Small intestine (tissue), 7 donors: ENCODE data around the gene DPP10. TPM values are rescaled to one million over a fixed set of nuclear protein-coding genes. Genes with fewer than 3 reads are reported as not detected.
A peak's percentile ranks its signal among the peaks of the same experiment; 100 is the strongest.

Experiments
- DNase-seq, 2 donors: peaks; one replicate each; pipeline versions ENCODE4 v3.0.0 to v3.0.0-alpha.2; 2013
- FAIRE-seq: peaks from 2 replicates; lab custom pipeline; 2012; peaks lifted over from hg19 to GRCh38; lab: Jason Lieb, UNC
- H3K27ac ChIP-seq, 3 donors: one replicate each; pipeline ENCODE4 v1.5.1; 2013; ENCODE audit warnings: low read length in 2 of 3, mild to moderate bottlenecking in 2 of 3, control low read depth in 1 of 3, inconsistent platforms in 1 of 3, low read depth in 1 of 3, moderate library complexity in 1 of 3
- H3K27me3 ChIP-seq, 3 donors: one replicate each; pipeline ENCODE4 v1.6.1; 2013; ENCODE audit warnings: low read length in 3 of 3, inconsistent platforms in 1 of 3; ENCODE audit not compliant: control insufficient read depth in 3 of 3, insufficient read depth in 3 of 3
- H3K36me3 ChIP-seq, 3 donors: one replicate each; pipeline ENCODE4 v1.6.1; 2013; ENCODE audit warnings: low read length in 3 of 3, inconsistent platforms in 1 of 3, low read depth in 1 of 3, mild to moderate bottlenecking in 1 of 3, moderate library complexity in 1 of 3; ENCODE audit not compliant: control insufficient read depth in 3 of 3, insufficient read depth in 2 of 3
- H3K4me1 ChIP-seq, 3 donors: one replicate each; pipeline ENCODE4 v1.6.1; 2013; ENCODE audit warnings: low read length in 2 of 3, inconsistent platforms in 1 of 3, low read depth in 1 of 3, mild to moderate bottlenecking in 1 of 3, moderate library complexity in 1 of 3; ENCODE audit not compliant: control insufficient read depth in 3 of 3, insufficient read depth in 2 of 3
- H3K4me3 ChIP-seq, 3 donors: one replicate each; pipeline ENCODE4 v1.5.1; 2013; ENCODE audit warnings: low read length in 3 of 3, control low read depth in 1 of 3, inconsistent platforms in 1 of 3, low read depth in 1 of 3, mild to moderate bottlenecking in 1 of 3, moderate library complexity in 1 of 3
- H3K9me3 ChIP-seq, 2 donors: one replicate each; pipeline ENCODE4 v1.6.1; 2013; ENCODE audit warnings: low read depth in 1 of 2, low read length in 1 of 2; ENCODE audit not compliant: control insufficient read depth in 2 of 2, insufficient read depth in 1 of 2
- WGBS, 3 donors: extraction: QIAGEN DNeasy Blood & Tissue Kit; methylation state at CpG; one replicate each; pipeline ENCODE4 v1.1.7; 2013; 5-methylcytosine and 5-hydroxymethylcytosine counted together
- polyA plus RNA-seq, 4 donors: library from polyadenylated mRNA; stranded (reverse) in 3 of 4; unstranded in 1 of 4; fragments of 200-250 nt in 3 of 4; fragments of 120-200 nt in 1 of 4; gene quantifications; one replicate each; pipeline versions ENCODE4 v1.2.1 to v1.2.3, GENCODE V29; 2013
- donor health status: healthy with polysubstance abuse.
- donor health status: control.
- donor health status: control.
- donor health status: Bipolar disorder and iron deficiency.
- donor health status: healthy.

The DPP10 gene
- polyA plus RNA-seq, 4 donors = 0.54 to 23.8 (median 1.7) TPM

DNA sequence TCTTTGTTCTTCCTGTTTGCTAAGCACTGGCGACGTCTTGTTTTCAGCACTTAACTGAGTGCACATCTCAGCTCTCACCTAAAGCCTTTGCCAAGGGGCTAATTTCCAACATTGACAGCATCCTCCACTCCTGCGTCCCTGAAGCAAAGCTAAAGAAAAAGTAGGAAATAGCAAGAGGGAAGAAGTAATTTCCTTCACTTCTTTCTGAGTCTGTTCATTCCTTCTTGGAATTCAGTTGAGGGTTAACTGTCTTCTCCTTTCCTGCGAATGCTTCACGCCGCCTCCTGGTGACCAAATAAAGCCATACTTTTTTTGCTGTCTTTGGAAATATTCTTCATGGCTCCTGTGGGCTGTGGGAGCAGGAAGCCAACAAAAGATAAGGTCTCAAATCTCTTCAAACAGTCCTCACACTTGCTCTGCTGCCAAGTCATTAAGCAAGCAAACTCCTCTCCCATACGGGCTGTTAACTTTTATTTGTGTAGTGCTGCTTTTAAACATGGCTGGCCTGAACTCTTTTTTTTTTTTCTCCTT lies 100.9 kb downstream of the DPP10 start:
- H3K9me3 ChIP-seq = no peaks in the 10 kb centered on the region
- FAIRE-seq (peak; percentile 10), DNase-seq (peak; percentile 78 to 80)
- H3K4me3 ChIP-seq = no peak overlapping the region
- H3K4me1 ChIP-seq = peaks cover 3 to 49% (median 8%) of the 10 kb centered on the region in 3 donors
- H3K27ac ChIP-seq = peak overlapping the region; percentile 70 to 82 (median 81)
- WGBS, 3 donors = 2 to 9% (median 4%) methylated on average over 7 of the region's 7 CpGs
- no peaks in the 10 kb centered on the region for H3K36me3 ChIP-seq
- H3K27me3 ChIP-seq = no peaks in the 10 kb centered on the region

DNA sequence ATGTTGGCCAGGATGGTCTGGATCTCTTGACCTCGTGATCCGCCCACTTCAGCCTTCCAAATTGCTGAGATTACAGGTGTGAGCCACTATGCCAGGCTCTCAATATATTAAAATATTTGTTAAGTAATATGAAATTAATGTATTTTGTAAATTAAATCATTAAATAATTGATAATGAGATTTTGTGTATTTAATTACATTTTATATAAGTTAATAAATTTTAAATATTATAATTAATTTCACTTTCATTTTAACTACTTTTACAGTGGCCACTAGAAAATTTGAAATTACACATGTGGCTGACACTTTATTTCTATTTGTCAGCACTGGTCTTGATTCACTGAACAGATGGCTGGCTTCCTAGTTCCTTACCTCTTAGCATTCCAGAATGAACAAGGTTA lies 102.6 kb downstream of the DPP10 start:
- Histone ChIP-seq H3K9me3 (no peaks in the 10 kb centered on the region), H3K4me3 (no peak overlapping the region), H3K36me3 (no peaks in the 10 kb centered on the region), H3K27ac (peak overlapping the region in 1 of 3 donors; percentile 34), H3K4me1 (peaks cover 3 to 64% (median 8%) of the 10 kb centered on the region in 3 donors), H3K27me3 (no peaks in the 10 kb centered on the region)
- FAIRE-seq = no peak
- 94 to 96% (median 94%) methylated on average over 2 of the region's 2 CpGs for WGBS, 3 donors
- no peak for DNase-seq

DNA sequence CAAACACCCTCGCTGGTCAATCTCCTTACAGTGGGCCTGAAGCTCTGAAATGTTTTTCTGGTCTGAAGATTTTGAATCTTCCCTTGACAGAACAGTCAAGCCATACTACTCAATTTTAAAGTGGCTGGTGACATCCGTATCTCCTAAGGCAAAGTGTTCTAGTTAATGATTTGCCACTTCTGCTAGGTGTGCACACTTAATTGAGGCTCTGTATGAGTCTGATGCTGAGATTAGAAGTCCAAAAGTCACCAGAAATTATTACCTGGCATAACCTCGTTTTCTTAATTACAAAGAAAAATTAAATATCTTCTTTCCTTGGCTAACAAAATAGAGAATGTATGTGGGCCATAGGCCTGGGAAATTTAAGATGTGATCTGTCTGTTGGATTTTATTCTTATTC lies 104.1 kb downstream of the DPP10 start:
- Histone ChIP-seq H3K4me3 (no peak overlapping the region), H3K27me3 (no peaks in the 10 kb centered on the region), H3K4me1 (peaks cover 3 to 74% (median 8%) of the 10 kb centered on the region in 3 donors), H3K27ac (peak overlapping the region; percentile 52 to 63 (median 61)), H3K9me3 (no peaks in the 10 kb centered on the region), H3K36me3 (no peaks in the 10 kb centered on the region)
- DNase-seq (peak; percentile 79 to 90), FAIRE-seq (peak; percentile 30)
- WGBS, 3 donors = 14 to 47% (median 26%) methylated on average over 3 of the region's 3 CpGs

DNA sequence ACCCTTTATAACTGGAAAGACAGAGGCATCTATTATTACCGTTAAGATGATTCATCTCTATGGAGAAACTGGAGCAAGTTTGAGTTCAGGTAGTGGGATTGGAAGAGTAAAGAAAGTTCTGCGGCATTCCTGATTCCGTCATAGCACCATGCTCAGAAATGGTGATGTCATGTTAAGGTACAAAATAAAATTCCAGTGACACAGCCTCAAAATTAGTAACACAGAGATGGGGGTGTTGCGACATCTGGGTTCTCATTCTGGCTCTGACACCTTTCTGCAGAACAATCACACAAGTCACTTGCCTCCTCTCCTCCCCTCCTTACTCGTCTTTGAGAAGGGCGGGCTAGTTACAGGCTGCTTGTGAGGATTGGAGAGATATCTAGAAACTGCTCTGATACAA lies 105.7 kb downstream of the DPP10 start:
- Histone ChIP-seq H3K4me3 (no peak overlapping the region), H3K27me3 (no peaks in the 10 kb centered on the region), H3K36me3 (no peaks in the 10 kb centered on the region), H3K27ac (no peak overlapping the region), H3K4me1 (peaks cover 3 to 65% (median 8%) of the 10 kb centered on the region in 3 donors), H3K9me3 (no peaks in the 10 kb centered on the region)
- no peak for FAIRE-seq
- DNase-seq = no peak
- WGBS, 3 donors = 66 to 77% (median 75%) methylated on average over 6 of the region's 6 CpGs

DNA sequence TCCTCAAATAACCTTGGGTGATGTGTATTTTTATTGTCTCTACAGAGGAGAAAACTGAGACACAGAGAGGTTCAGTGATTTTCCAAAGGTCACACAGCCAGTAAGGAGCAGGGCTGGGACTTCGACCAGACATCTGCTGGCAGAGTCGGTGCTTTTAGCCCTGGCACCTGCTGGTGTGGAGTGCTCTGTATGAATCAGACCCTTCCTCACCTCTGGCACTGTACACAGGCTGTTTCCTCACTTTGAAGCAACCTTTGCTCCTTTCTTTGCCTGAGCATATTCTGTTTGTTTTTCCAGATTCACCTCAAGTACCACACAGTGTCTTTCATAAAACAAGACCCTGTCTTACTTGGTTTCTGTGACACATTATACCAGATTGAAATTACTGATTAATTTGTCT lies 107.9 kb downstream of the DPP10 start:
- Histone ChIP-seq H3K27me3 (no peaks in the 10 kb centered on the region), H3K27ac (peak overlapping the region in 1 of 3 donors; percentile 45), H3K4me3 (no peak overlapping the region), H3K9me3 (no peaks in the 10 kb centered on the region), H3K4me1 (peaks cover 0 to 50% (median 8%) of the 10 kb centered on the region in 3 donors), H3K36me3 (no peaks in the 10 kb centered on the region)
- DNase-seq (peak; percentile 71 to 80), FAIRE-seq (no peak)
- WGBS, 3 donors = 16 to 51% (median 40%) methylated on average over 2 of the region's 2 CpGs

DNA sequence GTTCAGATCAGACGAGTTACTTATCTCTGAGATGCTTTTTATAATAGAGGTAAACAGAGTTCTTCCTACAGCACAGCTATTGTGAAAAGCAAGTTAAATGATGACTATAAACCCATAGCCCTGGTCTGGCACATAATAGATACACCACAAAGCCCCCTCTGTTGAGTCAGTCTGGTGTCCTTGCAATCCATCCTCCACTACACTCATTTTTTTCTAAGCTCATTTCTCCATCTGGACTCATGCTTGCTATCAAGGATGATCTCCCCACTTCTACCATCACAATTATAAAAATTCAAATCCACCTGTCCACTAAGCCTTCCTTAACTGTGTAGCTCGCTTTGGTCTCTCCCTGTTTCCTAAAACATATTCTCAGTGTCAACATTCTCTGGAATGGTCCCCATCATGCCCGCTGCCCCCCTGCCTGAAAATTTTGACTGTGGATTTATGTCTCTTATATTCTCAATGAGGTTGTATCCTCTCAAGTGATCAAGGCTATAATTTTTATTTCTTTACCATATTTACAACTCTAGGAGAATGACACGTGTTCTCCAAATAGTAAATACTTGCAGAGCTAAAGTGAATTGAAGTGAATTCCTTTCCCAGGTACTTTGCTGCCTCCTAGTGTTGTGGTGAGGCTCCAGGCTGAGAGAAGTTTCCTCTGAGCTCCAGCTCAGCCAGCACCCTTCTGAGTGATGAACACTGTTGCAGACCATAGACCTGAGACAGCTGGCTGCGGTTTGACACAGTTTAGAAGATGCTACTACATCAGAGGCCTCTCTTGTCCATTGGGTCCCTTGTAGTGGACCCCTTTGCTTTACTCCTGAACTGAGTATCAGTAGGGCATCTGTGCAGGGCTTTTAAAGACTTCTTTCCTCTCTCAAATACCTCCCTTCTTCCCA lies 108.7 kb downstream of the DPP10 start:
- Histone ChIP-seq H3K36me3 (no peaks in the 10 kb centered on the region), H3K4me1 (peaks cover 0 to 42% (median 8%) of the 10 kb centered on the region in 3 donors), H3K27ac (peak overlapping the region in 1 of 3 donors; percentile 25), H3K27me3 (no peaks in the 10 kb centered on the region), H3K4me3 (no peak overlapping the region), H3K9me3 (no peaks in the 10 kb centered on the region)
- no peak for FAIRE-seq
- DNase-seq = peak; percentile 81 to 84
- WGBS, 3 donors = 12 to 38% (median 24%) methylated on average over 5 of the region's 5 CpGs

DNA sequence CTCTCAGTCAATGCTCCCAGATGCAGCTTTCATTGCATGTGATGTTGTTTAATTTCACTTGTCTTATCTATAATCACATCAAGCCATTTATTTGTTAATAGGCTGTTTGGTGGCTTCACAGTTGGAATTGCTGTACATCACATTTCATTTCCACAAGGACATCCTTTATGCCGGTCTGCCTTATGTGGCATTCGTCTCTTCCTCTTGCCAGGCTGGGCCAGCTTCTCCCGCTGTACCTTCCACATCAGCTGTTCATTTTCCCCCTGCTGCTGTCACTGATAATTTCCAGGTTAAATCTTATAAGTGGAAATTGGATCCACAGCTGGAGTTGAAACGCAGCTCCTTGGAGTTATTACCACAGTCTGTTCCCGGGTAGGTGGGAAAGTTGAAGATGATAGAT lies 110.6 kb downstream of the DPP10 start:
- 74 to 88% (median 81%) methylated on average over 5 of the region's 5 CpGs for WGBS, 3 donors
- Histone ChIP-seq H3K9me3 (no peaks in the 10 kb centered on the region), H3K4me3 (no peak overlapping the region), H3K4me1 (peaks cover 0 to 27% (median 0%) of the 10 kb centered on the region in 3 donors), H3K27ac (no peak overlapping the region), H3K27me3 (no peaks in the 10 kb centered on the region), H3K36me3 (no peaks in the 10 kb centered on the region)
- FAIRE-seq (no peak), DNase-seq (no peak)

DNA sequence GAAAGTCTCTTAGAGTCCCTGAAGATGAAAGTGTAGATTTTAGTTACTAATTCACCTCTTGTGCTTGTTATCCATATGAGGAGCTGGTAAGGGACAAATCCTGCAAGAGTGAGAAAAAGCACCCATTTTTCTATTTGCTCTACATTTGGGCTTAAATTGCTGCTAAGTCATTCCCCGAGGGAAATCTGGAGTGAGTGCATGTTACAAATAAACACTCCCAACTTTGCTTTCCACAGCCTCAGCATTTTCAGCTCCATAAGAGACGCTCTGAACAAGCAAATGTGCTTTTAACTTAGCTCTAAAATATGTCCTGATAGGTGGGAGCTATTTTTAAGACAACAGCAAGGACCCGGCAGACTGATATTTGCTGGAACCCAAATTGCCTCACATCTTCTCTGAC lies 126.7 kb downstream of the DPP10 start:
- Histone ChIP-seq H3K36me3 (no peaks in the 10 kb centered on the region), H3K4me1 (no peaks in the 10 kb centered on the region), H3K27ac (no peak overlapping the region), H3K27me3 (no peaks in the 10 kb centered on the region), H3K4me3 (no peak overlapping the region), H3K9me3 (no peaks in the 10 kb centered on the region)
- no peak for DNase-seq
- WGBS, 3 donors = 66 to 83% (median 79%) methylated on average over 3 of the region's 3 CpGs
- FAIRE-seq = no peak
